Sigmoid colon (tissue), 7 donors: Measurements from ENCODE around the gene SLC8B1. TPM values are rescaled to one million over a fixed set of nuclear protein-coding genes. Genes with fewer than 3 reads are reported as not detected.

Experiments used
- DNase-seq: peaks from one replicate; pipeline ENCODE4 v3.0.0-alpha.2; 2019
- H3K27ac ChIP-seq, 4 donors: fragments of 200-600 bp; sonication (generic); one replicate each; pipeline ENCODE4 v1.5.1; 2016 to 2019; ENCODE audit warnings: mild to moderate bottlenecking in 1 of 4
- H3K27me3 ChIP-seq, 3 donors: fragments of 200-600 bp; sonication (generic); one replicate each; pipeline ENCODE4 v1.5.1; 2019; ENCODE audit warnings: mild to moderate bottlenecking in 1 of 3
- H3K36me3 ChIP-seq, 4 donors: fragments of 200-600 bp; sonication (generic); one replicate each; pipeline ENCODE4 v1.5.1; 2016 to 2019
- H3K4me1 ChIP-seq, 4 donors: fragments of 200-600 bp; sonication (generic); one replicate each; pipeline ENCODE4 v1.5.1; 2017 to 2019
- H3K4me3 ChIP-seq, 4 donors: fragments of 200-600 bp; sonication (generic); one replicate each; pipeline ENCODE4 v1.5.1; 2017 to 2019; ENCODE audit warnings: mild to moderate bottlenecking in 2 of 4, moderate library complexity in 1 of 4
- H3K9me3 ChIP-seq, 4 donors: fragments of 200-600 bp in 3 of 4; sonication (generic) in 3 of 4; one replicate each; pipeline versions ENCODE4 v1.5.1 to v1.6.1; 2013 to 2019
- CTCF ChIP-seq, 4 experiments: fragments of 450-650 bp in 3 of 4; fragments of 200-600 bp in 1 of 4; IDR thresholded peaks; one replicate each; pipeline ENCODE4 v1.5.1; 2016 to 2019; ENCODE audit warnings: antibody characterized with exemption in 4 of 4, mild to moderate bottlenecking in 3 of 4, moderate library complexity in 2 of 4
- EP300 ChIP-seq, 4 donors: sonication (generic); formaldehyde crosslinking; IDR thresholded peaks; one replicate each; pipeline ENCODE4 v1.6.1; 2017; ENCODE audit warnings: antibody characterized with exemption in 4 of 4
- POLR2A ChIP-seq, 2 donors: fragments of 450-650 bp; IDR thresholded peaks; one replicate each; pipeline ENCODE4 v1.6.1; 2016; ENCODE audit warnings: antibody characterized with exemption in 2 of 2, mild to moderate bottlenecking in 2 of 2, moderate library complexity in 2 of 2
- POLR2AphosphoS5 ChIP-seq, 4 donors: sonication (generic); formaldehyde crosslinking; IDR thresholded peaks; one replicate each; pipeline ENCODE4 v1.6.1; 2017; ENCODE audit warnings: antibody characterized with exemption in 4 of 4
- WGBS, 2 donors: extraction: QIAGEN DNeasy Blood & Tissue Kit; methylation state at CpG; one replicate each; pipeline ENCODE4 v1.1.7; 2013; 5-methylcytosine and 5-hydroxymethylcytosine counted together
- intact Hi-C: fragments of 100-400 bp; cut with DNase I; formaldehyde crosslinking; loops from one replicate; pipeline ENCODE4 v1.15.1; 2023
- polyA plus RNA-seq, 3 donors: library from polyadenylated mRNA; stranded (reverse); fragments of 200-250 nt; gene quantifications; one replicate each; pipeline ENCODE4 v1.2.3, GENCODE V29; 2013
- small RNA-seq, 3 donors: library from RNA; depleted of rRNA; stranded (forward); fragments of <200 nt; gene quantifications; one replicate each; pipeline ENCODE3, GENCODE V24; 2016
- total RNA-seq, 4 donors: library from RNA; depleted of rRNA; stranded (reverse); fragments of >200 nt; gene quantifications; one replicate each; pipeline ENCODE4 v1.1.0, GENCODE V29; 2016
- donor health status: healthy with polysubstance abuse.
- donor health status: Bipolar disorder and iron deficiency.
- donor health status: healthy.

Gene SLC8B1
- total and polyA plus RNA-seq, 7 donors = 8.4 to 38.5 (median 17.1) TPM

GRCh38 chr12:113251404-113252070 is 83.4 kb downstream of the SLC8B1 start:
- H3K9me3 ChIP-seq = peaks cover 0 to 2% (median 0%) of the 10 kb centered on the region in 4 donors
- TF ChIP-seq CTCF (IDR thresholded peaks at IDR 0.05) (no peak), EP300 (IDR thresholded peaks at IDR 0.05) (no peak)
- intact Hi-C loops = no loop called here
- no peaks in the 10 kb centered on the region for H3K27me3 ChIP-seq
- H3K36me3 ChIP-seq = peaks cover 0 to 26% (median 8%) of the 10 kb centered on the region in 4 donors
- H3K27ac ChIP-seq = no peak overlapping the region
- no peak for DNase-seq
- H3K4me1 ChIP-seq = peaks cover 0 to 11% (median 10%) of the 10 kb centered on the region in 4 donors
- WGBS, 2 donors = 96 to 97% methylated on average over 16 of the region's 16 CpGs
- no peak overlapping the region for H3K4me3 ChIP-seq

GRCh38 chr12:113250045-113250444 is 84.9 kb downstream of the SLC8B1 start:
- no peak for TF ChIP-seq POLR2A (IDR thresholded peaks at IDR 0.05)
- TF ChIP-seq POLR2AphosphoS5 (IDR thresholded peaks at IDR 0.05) = no peak
- no peak for TF ChIP-seq EP300 (IDR thresholded peaks at IDR 0.05)
- no peak for TF ChIP-seq CTCF (IDR thresholded peaks at IDR 0.05)
- Histone ChIP-seq H3K27ac (no peak overlapping the region), H3K27me3 (no peaks in the 10 kb centered on the region), H3K9me3 (peaks cover 0 to 2% (median 0%) of the 10 kb centered on the region in 4 donors), H3K4me3 (no peak overlapping the region), H3K36me3 (peaks cover 0 to 26% (median 8%) of the 10 kb centered on the region in 4 donors), H3K4me1 (peaks cover 6 to 24% (median 23%) of the 10 kb centered on the region in 4 donors)
- 93 to 94% methylated on average over 6 of the region's 6 CpGs for WGBS, 2 donors
- intact Hi-C loops = no loop called here
- DNase-seq = no peak

GRCh38 chr12:113249546-113249945 is 85.4 kb downstream of the SLC8B1 start:
- no peak for DNase-seq
- intact Hi-C loops = loop anchor here (10.0 kb wide), 1 partner anchor 65 kb away; the partner anchor contains the start of genes DDX54 and RITA1
- WGBS, 2 donors = 95% methylated on average over 12 of the region's 12 CpGs

DNA sequence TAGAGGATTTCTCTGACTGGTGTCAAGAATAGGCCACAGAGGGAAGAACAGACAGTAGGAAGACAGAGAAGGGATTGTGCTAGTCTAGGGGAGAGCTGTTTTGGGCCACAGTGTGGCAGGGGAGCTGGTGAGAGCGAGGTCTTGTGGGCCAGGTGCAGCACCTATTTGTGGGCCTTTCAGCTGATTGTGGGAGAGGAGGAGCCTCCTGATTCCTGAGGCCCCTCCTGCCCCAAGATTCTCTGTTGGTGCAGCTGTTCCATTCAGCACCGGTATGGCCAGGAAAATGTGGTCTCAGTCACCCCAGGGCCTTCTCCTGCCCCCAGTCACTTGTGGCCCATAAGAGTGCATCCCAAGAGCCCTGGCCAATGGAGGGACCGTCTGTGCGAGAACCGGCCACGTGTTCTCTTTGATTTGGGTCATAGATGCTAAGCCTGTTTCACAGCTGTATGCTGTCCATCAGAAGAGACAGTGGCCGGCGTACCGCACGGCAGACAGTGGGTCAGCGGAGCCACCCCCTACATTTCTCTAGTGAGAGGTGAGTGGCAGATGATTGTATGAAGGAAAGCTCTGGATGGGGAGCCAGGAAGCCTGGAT is 86.0 kb downstream of the SLC8B1 start:
- peaks cover 6 to 36% (median 34%) of the 10 kb centered on the region in 4 donors for H3K4me1 ChIP-seq
- H3K9me3 ChIP-seq = peaks cover 0 to 2% (median 0%) of the 10 kb centered on the region in 4 donors
- WGBS, 2 donors = 93 to 94% methylated on average over 11 of the region's 11 CpGs
- peaks cover 0 to 26% (median 8%) of the 10 kb centered on the region in 4 donors for H3K36me3 ChIP-seq
- no peak overlapping the region for H3K4me3 ChIP-seq
- no peaks in the 10 kb centered on the region for H3K27me3 ChIP-seq
- intact Hi-C loops = loop anchor here (10.0 kb wide), 1 partner anchor 64 kb away; the partner anchor contains the start of genes DDX54 and RITA1
- DNase-seq = no peak
- TF ChIP-seq EP300 (IDR thresholded peaks at IDR 0.05) = no peak
- no peak overlapping the region for H3K27ac ChIP-seq

More at GRCh38 chr12:113249546-113249945, 85.4 kb downstream of the SLC8B1 start:
- H3K4me1 ChIP-seq = peaks cover 6 to 29% (median 28%) of the 10 kb centered on the region in 4 donors
- H3K27ac ChIP-seq = no peak overlapping the region
- H3K4me3 ChIP-seq = no peak overlapping the region
- TF ChIP-seq EP300 (IDR thresholded peaks at IDR 0.05) (no peak), POLR2AphosphoS5 (IDR thresholded peaks at IDR 0.05) (no peak), POLR2A (IDR thresholded peaks at IDR 0.05) (no peak), CTCF (IDR thresholded peaks at IDR 0.05) (no peak)
- H3K36me3 ChIP-seq = peaks cover 0 to 26% (median 8%) of the 10 kb centered on the region in 4 donors
- H3K9me3 ChIP-seq = peaks cover 0 to 2% (median 0%) of the 10 kb centered on the region in 4 donors
- H3K27me3 ChIP-seq = no peaks in the 10 kb centered on the region

Small RNAs within 50 kb of the gene (small RNA-seq; reads per million reads assigned to genes)
- gene MIR6762 = 0 reads per million in 3 donors

Other genes with a start within 250 kb of the SLC8B1 start
- under 1 TPM in 2 of 4 donors, not detected in 2; under 0.01 to 0.28 TPM for gene RASAL1, start 199.3 kb downstream of the SLC8B1 start, total RNA-seq
- gene RASAL1, start 199.3 kb downstream of the SLC8B1 start, polyA plus RNA-seq = 10 to 100 TPM in 1 of 3 donors, 1 to 10 TPM in 2; 3.0 to 10.5 (median 5.1) TPM
- not detected for gene CFAP73, start 185.4 kb downstream of the SLC8B1 start, total RNA-seq
- under 1 TPM; 0.42 to 0.60 (median 0.46) TPM for gene CFAP73, start 185.4 kb downstream of the SLC8B1 start, polyA plus RNA-seq
- gene DDX54, start 149.6 kb downstream of the SLC8B1 start, total RNA-seq = 10 to 100 TPM; 24.5 to 47.4 (median 40.8) TPM
- gene DDX54, start 149.6 kb downstream of the SLC8B1 start, polyA plus RNA-seq = 10 to 100 TPM; 19.2 to 82.8 (median 25.4) TPM
- 10 to 100 TPM; 12.5 to 18.3 (median 15.5) TPM for gene RITA1, start 149.4 kb downstream of the SLC8B1 start, total RNA-seq
- gene RITA1, start 149.4 kb downstream of the SLC8B1 start, polyA plus RNA-seq = 10 to 100 TPM; 16.2 to 28.4 (median 18.7) TPM
- 10 to 100 TPM; 25.7 to 51.5 (median 28.9) TPM for gene TPCN1, start 113.6 kb downstream of the SLC8B1 start, total RNA-seq
- 10 to 100 TPM in 1 of 3 donors, 1 to 10 TPM in 2; 6.0 to 51.0 (median 9.7) TPM for gene TPCN1, start 113.6 kb downstream of the SLC8B1 start, polyA plus RNA-seq
- gene PLBD2, start 23.5 kb upstream of the SLC8B1 start, total RNA-seq = 10 to 100 TPM; 13.2 to 39.1 (median 16.4) TPM
- gene PLBD2, start 23.5 kb upstream of the SLC8B1 start, polyA plus RNA-seq = 10 to 100 TPM in 1 of 3 donors, 1 to 10 TPM in 2; 3.0 to 14.4 (median 8.3) TPM
- under 1 TPM in 1 of 4 donors, not detected in 3; 0.27 TPM for gene SDS, start 68.8 kb upstream of the SLC8B1 start, total RNA-seq
- gene SDS, start 68.8 kb upstream of the SLC8B1 start, polyA plus RNA-seq = 10 to 100 TPM in 1 of 3 donors, 1 to 10 TPM in 2; 2.9 to 23.6 (median 4.8) TPM
- 1 to 10 TPM in 2 of 4 donors, under 1 TPM in 2; 0.82 to 1.9 (median 0.95) TPM for gene SDSL, start 87.3 kb upstream of the SLC8B1 start, total RNA-seq
- gene SDSL, start 87.3 kb upstream of the SLC8B1 start, polyA plus RNA-seq = 10 to 100 TPM; 24.3 to 33.0 (median 32.6) TPM
- not detected for gene LHX5, start 136.8 kb upstream of the SLC8B1 start, total RNA-seq
- gene LHX5, start 136.8 kb upstream of the SLC8B1 start, polyA plus RNA-seq = not detected